Keratinocyte (primary cell): ENCODE measurements around the gene TMEM94. TPM values are rescaled to one million over a fixed set of nuclear protein-coding genes. Genes with fewer than 3 reads are reported as not detected.

Source experiments
- DNase-seq: peaks from one replicate; pipeline ENCODE4 v3.0.0-alpha.2; 2011; ENCODE audit warnings: low read depth, missing footprints, low spot score
- FAIRE-seq: peaks from 2 replicates; lab custom pipeline; 2011; peaks lifted over from hg19 to GRCh38; lab: Jason Lieb, UNC
- H2AFZ ChIP-seq: 2 replicates; pipeline ENCODE4 v1.6.0; 2012; ENCODE audit warnings: low read length, control low read depth, inconsistent platforms; ENCODE audit not compliant: control insufficient read depth
- H3K27ac ChIP-seq: 2 replicates; pipeline ENCODE4 v1.5.1; 2011; ENCODE audit warnings: low read length; ENCODE audit not compliant: control insufficient read depth, insufficient read depth
- H3K27me3 ChIP-seq: 3 replicates; pipeline ENCODE4 v1.6.0; 2011; ENCODE audit warnings: low read length; ENCODE audit not compliant: control insufficient read depth, insufficient read depth; ENCODE audit errors: extremely low read depth
- H3K36me3 ChIP-seq, 2 experiments: 2 replicates in 1 of 2; 3 replicates in 1 of 2; pipeline ENCODE4 v1.5.1; 2011; ENCODE audit warnings: low read length in 2 of 2, mild to moderate bottlenecking in 1 of 2; ENCODE audit not compliant: control insufficient read depth in 2 of 2, insufficient read depth in 2 of 2; ENCODE audit errors: extremely low read depth in 1 of 2
- H3K4me1 ChIP-seq: 3 replicates; pipeline ENCODE4 v1.5.1; 2011; ENCODE audit warnings: low read length; ENCODE audit not compliant: control insufficient read depth, insufficient read depth; ENCODE audit errors: extremely low read depth
- H3K4me2 ChIP-seq: 3 replicates; pipeline ENCODE4 v1.6.0; 2011; ENCODE audit warnings: low read depth, low read length; ENCODE audit not compliant: control insufficient read depth, insufficient read depth; ENCODE audit errors: extremely low read depth
- H3K4me3 ChIP-seq, 3 experiments: fragments of 200-600 bp in 1 of 3; sonication (generic) in 1 of 3; 2 replicates in 2 of 3; 3 replicates in 1 of 3; pipeline ENCODE4 v1.5.1; 2011 to 2016; ENCODE audit warnings: low read length in 3 of 3, mild to moderate bottlenecking in 3 of 3, control low read depth in 2 of 3, inconsistent platforms in 1 of 3, low read depth in 1 of 3, mixed read lengths in 1 of 3, mixed run types in 1 of 3, moderate library complexity in 1 of 3; ENCODE audit not compliant: control insufficient read depth in 2 of 3, insufficient read depth in 2 of 3; ENCODE audit errors: extremely low read depth in 1 of 3
- H3K79me2 ChIP-seq: 2 replicates; pipeline ENCODE4 v1.6.0; 2012; ENCODE audit warnings: low read length; ENCODE audit not compliant: control insufficient read depth, insufficient read depth
- H3K9ac ChIP-seq: 3 replicates; pipeline ENCODE4 v1.6.0; 2011; ENCODE audit warnings: low read length; ENCODE audit not compliant: control insufficient read depth, insufficient read depth; ENCODE audit errors: extremely low read depth
- H3K9me1 ChIP-seq: 3 replicates; pipeline ENCODE4 v1.6.0; 2011; ENCODE audit warnings: low read length; ENCODE audit not compliant: control insufficient read depth, insufficient read depth; ENCODE audit errors: extremely low read depth
- H3K9me3 ChIP-seq: 2 replicates; pipeline ENCODE4 v1.5.1; 2012; ENCODE audit warnings: low read depth, low read length; ENCODE audit not compliant: control insufficient read depth
- H4K20me1 ChIP-seq: 3 replicates; pipeline ENCODE4 v1.6.0; 2011; ENCODE audit warnings: low read length; ENCODE audit not compliant: control insufficient read depth, insufficient read depth; ENCODE audit errors: extremely low read depth
- CTCF ChIP-seq, 3 experiments: IDR thresholded peaks in 1 of 3; conservative IDR thresholded peaks in 1 of 3; optimal IDR thresholded peaks in 1 of 3; 2 replicates in 2 of 3; 3 replicates in 1 of 3; pipeline versions ENCODE3 to v1.5.1; 2011; ENCODE audit warnings: low read length in 3 of 3, mild to moderate bottlenecking in 3 of 3, moderate library complexity in 2 of 3, control low read depth in 1 of 3, inconsistent platforms in 1 of 3; ENCODE audit not compliant: insufficient read depth in 2 of 3; ENCODE audit errors: extremely low read depth in 1 of 3
- EZH2 ChIP-seq: IDR thresholded peaks from one replicate; pipeline ENCODE4 v1.6.1; 2012; ENCODE audit warnings: inconsistent platforms, mild to moderate bottlenecking, low read length, moderate library complexity
- dilution Hi-C: fragments of 300-500 bp; cut with MboI; formaldehyde crosslinking; loops from one replicate; pipeline ENCODE4 v1.7.0; 2020; ENCODE audit warnings: low sequenced_read_pairs; ENCODE audit not compliant: extremely low pct_ligation_motif_present
- polyA plus RNA-seq, 5 experiments: library from polyadenylated mRNA; depleted of rRNA in 3 of 5; stranded (reverse) in 3 of 5; stranded (forward) in 1 of 5; unstranded in 1 of 5; fragments of >200 nt; gene quantifications; 1 replicate in 1 of 5; 2 replicates in 3 of 5; 3 replicates in 1 of 5; pipeline versions ENCODE4 v1.2.1 to v1.2.3, GENCODE V29; 2011 to 2012; ENCODE audit warnings: missing spikeins in 2 of 5, low read depth in 1 of 5, low replicate concordance in 1 of 5

TMEM94 gene
- polyA plus RNA-seq, 1 donor (not counting 4 experiments of a cell fraction or from before 2014, with no cell fraction given): 13.6 TPM

GRCh38 chr17:75475144-75475835, 18.9 kb downstream of the TMEM94 start:
- Histone ChIP-seq H3K27me3 (no peaks in the 10 kb centered on the region), H3K36me3 (peaks cover 2 to 14% of the 10 kb centered on the region in 2 experiments), H3K4me2 (no peak overlapping the region), H4K20me1 (no peaks in the 10 kb centered on the region), H3K9me3 (no peaks in the 10 kb centered on the region), H3K9ac (no peak overlapping the region), H3K4me3 (no peak overlapping the region), H3K9me1 (no peaks in the 10 kb centered on the region), H3K79me2 (no peaks in the 10 kb centered on the region), H2AFZ (no peak overlapping the region), H3K27ac (no peak overlapping the region), H3K4me1 (peaks cover 8% of the 10 kb centered on the region)
- no peak for DNase-seq
- FAIRE-seq: no peak
- TF ChIP-seq EZH2 (no peak), CTCF (optimal IDR thresholded peaks at IDR 0.05 in 1 of 3, IDR thresholded peaks at IDR 0.05 in 1 of 3, conservative IDR thresholded peaks at IDR 0.05 in 1 of 3; ENCODE audit: extremely low read depth in 1 of 3, insufficient read depth in 2 of 3, low read length in 3 of 3) (no peak)
- dilution Hi-C loops: no loop called here

GRCh38 chr17:75475851-75476250, 19.4 kb downstream of the TMEM94 start:
- Histone ChIP-seq H3K27ac (no peak overlapping the region), H3K9me3 (no peaks in the 10 kb centered on the region), H4K20me1 (no peaks in the 10 kb centered on the region), H3K36me3 (peaks cover 2 to 14% of the 10 kb centered on the region in 2 experiments), H3K79me2 (no peaks in the 10 kb centered on the region), H3K4me2 (no peak overlapping the region), H3K9ac (no peak overlapping the region), H3K4me1 (peaks cover 8% of the 10 kb centered on the region), H2AFZ (no peak overlapping the region), H3K27me3 (no peaks in the 10 kb centered on the region), H3K4me3 (no peak overlapping the region), H3K9me1 (no peaks in the 10 kb centered on the region)
- no peak for FAIRE-seq
- no peak for TF ChIP-seq EZH2
- TF ChIP-seq CTCF (optimal IDR thresholded peaks at IDR 0.05 in 1 of 3, IDR thresholded peaks at IDR 0.05 in 1 of 3, conservative IDR thresholded peaks at IDR 0.05 in 1 of 3; ENCODE audit: extremely low read depth in 1 of 3, insufficient read depth in 2 of 3, low read length in 3 of 3): no peak
- no peak for DNase-seq
- dilution Hi-C loops: no loop called here
